ENCODE data around the gene CCDC106. TPM values are rescaled to one million over a fixed set of nuclear protein-coding genes. Genes with fewer than 3 reads are reported as not detected.

Gene CCDC106
- total and polyA plus RNA-seq, 12 donors = 14.8 to 63.8 (median 27.9) TPM

- peaks cover 0 to 87% of the 10 kb centered on the region in 2 donors for H3K36me3 ChIP-seq (replicated peaks in 1 of 2)
- peak in 1 of 7 donors; percentile 13 for DNase-seq
These were observed 45.4 kb downstream of the CCDC106 start for GRCh38 chr19:55693336-55693974.

GRCh38 chr19:55694241-55694655 is 46.2 kb downstream of the CCDC106 start:
- Histone ChIP-seq H3K36me3 (replicated peaks in 1 of 2) (peaks cover 0 to 88% of the 10 kb centered on the region in 2 donors), H3K4me1 (replicated peaks in 1 of 2) (no peaks in the 10 kb centered on the region), H3K9me3 (replicated peaks in 1 of 3) (no peaks in the 10 kb centered on the region), H3K27me3 (no peaks in the 10 kb centered on the region), H3K27ac (no peak overlapping the region), H3K4me3 (no peak overlapping the region)
- WGBS, 4 donors = 82 to 93% (median 88%) methylated on average over 13 to 15 of the region's 15 CpGs
- DNase-seq = no peak
- intact Hi-C loops (cut with DNase I) = no loop called here
- TF ChIP-seq POLR2A (IDR thresholded peaks at IDR 0.05) (no peak), CTCF (IDR thresholded peaks at IDR 0.05) (no peak)

More at GRCh38 chr19:55693336-55693974, 45.4 kb downstream of the CCDC106 start:
- WGBS, 4 donors = 93 to 96% (median 94%) methylated on average over 9 to 20 of the region's 20 CpGs
- TF ChIP-seq CTCF (IDR thresholded peaks at IDR 0.05) = no peak
- no peak for TF ChIP-seq POLR2A (IDR thresholded peaks at IDR 0.05)
- H3K4me3 ChIP-seq = no peak overlapping the region
- H3K27me3 ChIP-seq = no peaks in the 10 kb centered on the region
- H3K27ac ChIP-seq = no peak overlapping the region
- H3K4me1 ChIP-seq (replicated peaks in 1 of 2) = no peaks in the 10 kb centered on the region
- intact Hi-C loops (cut with DNase I) = no loop called here
- no peaks in the 10 kb centered on the region for H3K9me3 ChIP-seq (replicated peaks in 1 of 3)

GRCh38 chr19:55694656-55695491 is 46.9 kb downstream of the CCDC106 start:
- Histone ChIP-seq H3K4me3 (no peak overlapping the region), H3K4me1 (replicated peaks in 1 of 2) (no peaks in the 10 kb centered on the region), H3K36me3 (replicated peaks in 1 of 2) (peaks cover 0 to 82% of the 10 kb centered on the region in 2 donors), H3K9me3 (replicated peaks in 1 of 3) (no peaks in the 10 kb centered on the region), H3K27ac (no peak overlapping the region), H3K27me3 (no peaks in the 10 kb centered on the region)
- DNase-seq = peak in 1 of 7 donors; percentile 19
- TF ChIP-seq POLR2A (IDR thresholded peaks at IDR 0.05) = no peak
- no peak for TF ChIP-seq CTCF (IDR thresholded peaks at IDR 0.05)
- intact Hi-C loops (cut with DNase I) = no loop called here
- 90 to 94% (median 93%) methylated on average over 22 to 37 of the region's 37 CpGs for WGBS, 4 donors

GRCh38 chr19:55695511-55696290 is 47.7 kb downstream of the CCDC106 start:
- H3K9me3 ChIP-seq (replicated peaks in 1 of 3) = no peaks in the 10 kb centered on the region
- intact Hi-C loops (cut with DNase I) = no loop called here
- H3K27ac ChIP-seq = no peak overlapping the region
- H3K4me3 ChIP-seq = no peak overlapping the region
- TF ChIP-seq POLR2A (IDR thresholded peaks at IDR 0.05) = no peak
- TF ChIP-seq CTCF (IDR thresholded peaks at IDR 0.05) = no peak
- H3K27me3 ChIP-seq = no peaks in the 10 kb centered on the region
- no peaks in the 10 kb centered on the region for H3K4me1 ChIP-seq (replicated peaks in 1 of 2)
- DNase-seq = peak in 1 of 7 donors; percentile 16
- H3K36me3 ChIP-seq (replicated peaks in 1 of 2) = peaks cover 0 to 80% of the 10 kb centered on the region in 2 donors
- WGBS, 4 donors = 89 to 93% (median 90%) methylated on average over 10 to 23 of the region's 23 CpGs

Measured in adrenal gland (tissue), 12 donors.